Ishikawa (cell line): ENCODE data around the gene HOXB2.

Experiments
- CEBPB ChIP-seq: IDR thresholded peaks from 2 replicates; pipeline ENCODE4 v1.6.1; 2012
- CREB1 ChIP-seq: IDR thresholded peaks from 2 replicates; pipeline ENCODE4 v1.6.1; 2012; ENCODE audit warnings: low read depth
- EGR1 ChIP-seq: IDR thresholded peaks from 2 replicates; pipeline ENCODE4 v1.6.1; 2012
- EP300 ChIP-seq: IDR thresholded peaks from 2 replicates; pipeline ENCODE4 v1.6.1; 2012; ENCODE audit warnings: borderline replicate concordance
- FOXM1 ChIP-seq: IDR thresholded peaks from 2 replicates; pipeline ENCODE4 v1.6.1; 2012; ENCODE audit warnings: low read depth, borderline replicate concordance
- NFIC ChIP-seq: IDR thresholded peaks from 2 replicates; pipeline ENCODE4 v1.6.1; 2012
- RAD21 ChIP-seq: IDR thresholded peaks from 2 replicates; pipeline ENCODE4 v1.6.1; 2012; ENCODE audit warnings: low read depth
- TAF1 ChIP-seq: IDR thresholded peaks from 2 replicates; pipeline ENCODE4 v1.6.1; 2012; ENCODE audit warnings: low read depth, mild to moderate bottlenecking
- TCF12 ChIP-seq: IDR thresholded peaks from 2 replicates; pipeline ENCODE4 v1.6.1; 2012; ENCODE audit warnings: low read depth
- TEAD4 ChIP-seq: IDR thresholded peaks from 2 replicates; pipeline ENCODE4 v1.6.1; 2012
- YY1 ChIP-seq: IDR thresholded peaks from 2 replicates; pipeline ENCODE4 v1.6.1; 2012; ENCODE audit warnings: low read depth
- ZBTB7A ChIP-seq: IDR thresholded peaks from 2 replicates; pipeline ENCODE4 v1.6.1; 2012; ENCODE audit warnings: low read depth
- TF ChIP-seq, protein P1 (sequence below): IDR thresholded peaks from 2 replicates; pipeline ENCODE4 v1.6.1; 2012; ENCODE audit warnings: low read depth, mild to moderate bottlenecking
- TF ChIP-seq, protein P2 (sequence below): IDR thresholded peaks from 2 replicates; pipeline ENCODE4 v1.6.1; 2012

DNA sequence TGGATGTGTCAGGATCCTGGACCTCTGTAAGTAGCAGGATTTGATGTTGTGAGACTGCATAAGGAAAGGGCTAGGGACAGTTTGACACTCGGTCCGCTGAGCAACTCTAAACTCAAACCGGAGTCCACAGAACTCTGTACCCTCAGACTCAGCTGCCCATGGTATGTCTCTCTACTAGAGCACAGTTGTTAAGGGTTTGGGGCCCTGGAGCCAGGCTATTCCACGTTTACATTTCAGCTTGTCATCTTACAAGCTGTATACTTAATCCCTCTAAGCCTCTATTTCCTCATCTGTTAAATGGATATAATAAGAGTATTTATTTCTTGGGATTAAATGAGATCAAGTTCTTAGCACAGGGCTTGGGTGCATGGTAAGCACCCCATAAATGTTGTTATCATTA lies 42.0 kb downstream of the HOXB2 start:
- TF ChIP-seq FOXM1: no peak
- TF ChIP-seq CREB1: no peak
- TF ChIP-seq RAD21: no peak
- TF ChIP-seq EGR1: no peak
- TF ChIP-seq, protein P1, sequence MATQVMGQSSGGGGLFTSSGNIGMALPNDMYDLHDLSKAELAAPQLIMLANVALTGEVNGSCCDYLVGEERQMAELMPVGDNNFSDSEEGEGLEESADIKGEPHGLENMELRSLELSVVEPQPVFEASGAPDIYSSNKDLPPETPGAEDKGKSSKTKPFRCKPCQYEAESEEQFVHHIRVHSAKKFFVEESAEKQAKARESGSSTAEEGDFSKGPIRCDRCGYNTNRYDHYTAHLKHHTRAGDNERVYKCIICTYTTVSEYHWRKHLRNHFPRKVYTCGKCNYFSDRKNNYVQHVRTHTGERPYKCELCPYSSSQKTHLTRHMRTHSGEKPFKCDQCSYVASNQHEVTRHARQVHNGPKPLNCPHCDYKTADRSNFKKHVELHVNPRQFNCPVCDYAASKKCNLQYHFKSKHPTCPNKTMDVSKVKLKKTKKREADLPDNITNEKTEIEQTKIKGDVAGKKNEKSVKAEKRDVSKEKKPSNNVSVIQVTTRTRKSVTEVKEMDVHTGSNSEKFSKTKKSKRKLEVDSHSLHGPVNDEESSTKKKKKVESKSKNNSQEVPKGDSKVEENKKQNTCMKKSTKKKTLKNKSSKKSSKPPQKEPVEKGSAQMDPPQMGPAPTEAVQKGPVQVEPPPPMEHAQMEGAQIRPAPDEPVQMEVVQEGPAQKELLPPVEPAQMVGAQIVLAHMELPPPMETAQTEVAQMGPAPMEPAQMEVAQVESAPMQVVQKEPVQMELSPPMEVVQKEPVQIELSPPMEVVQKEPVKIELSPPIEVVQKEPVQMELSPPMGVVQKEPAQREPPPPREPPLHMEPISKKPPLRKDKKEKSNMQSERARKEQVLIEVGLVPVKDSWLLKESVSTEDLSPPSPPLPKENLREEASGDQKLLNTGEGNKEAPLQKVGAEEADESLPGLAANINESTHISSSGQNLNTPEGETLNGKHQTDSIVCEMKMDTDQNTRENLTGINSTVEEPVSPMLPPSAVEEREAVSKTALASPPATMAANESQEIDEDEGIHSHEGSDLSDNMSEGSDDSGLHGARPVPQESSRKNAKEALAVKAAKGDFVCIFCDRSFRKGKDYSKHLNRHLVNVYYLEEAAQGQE: no peak
- no peak for TF ChIP-seq TEAD4
- TF ChIP-seq, protein P2, sequence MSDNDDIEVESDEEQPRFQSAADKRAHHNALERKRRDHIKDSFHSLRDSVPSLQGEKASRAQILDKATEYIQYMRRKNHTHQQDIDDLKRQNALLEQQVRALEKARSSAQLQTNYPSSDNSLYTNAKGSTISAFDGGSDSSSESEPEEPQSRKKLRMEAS: no peak
- no peak for TF ChIP-seq YY1
- no peak for TF ChIP-seq TCF12
- no peak for TF ChIP-seq CEBPB
- no peak for TF ChIP-seq EP300
- TF ChIP-seq ZBTB7A: no peak
- no peak for TF ChIP-seq TAF1
- TF ChIP-seq NFIC: no peak
